Central memory CD4-positive, alpha-beta T cell (primary cell): ENCODE results near the gene FBXL7.

Experiments
- DNase-seq: peaks from one replicate; pipeline ENCODE4 v3.0.0; 2022

The FBXL7 gene

DNA sequence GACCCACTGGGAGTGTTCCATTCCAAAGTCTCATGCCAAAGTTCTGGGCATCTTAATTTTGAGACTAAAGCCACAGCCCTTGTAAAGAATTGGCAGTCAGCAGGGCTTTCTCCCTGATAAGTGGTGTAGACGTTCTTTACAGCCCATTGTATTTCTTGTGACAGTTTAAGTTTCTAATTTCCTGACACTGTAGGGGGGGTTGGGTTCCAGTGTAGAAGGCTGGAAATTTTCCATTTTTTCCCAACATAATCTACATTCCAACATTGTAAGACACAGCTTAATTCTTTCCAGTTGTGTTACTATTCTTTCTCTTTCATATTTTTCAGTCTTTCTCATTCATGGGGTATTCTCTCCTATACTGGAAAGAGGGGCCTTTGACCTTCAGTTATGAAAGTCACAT, 121.1 kb downstream of the FBXL7 start:
- no peak for DNase-seq

DNA sequence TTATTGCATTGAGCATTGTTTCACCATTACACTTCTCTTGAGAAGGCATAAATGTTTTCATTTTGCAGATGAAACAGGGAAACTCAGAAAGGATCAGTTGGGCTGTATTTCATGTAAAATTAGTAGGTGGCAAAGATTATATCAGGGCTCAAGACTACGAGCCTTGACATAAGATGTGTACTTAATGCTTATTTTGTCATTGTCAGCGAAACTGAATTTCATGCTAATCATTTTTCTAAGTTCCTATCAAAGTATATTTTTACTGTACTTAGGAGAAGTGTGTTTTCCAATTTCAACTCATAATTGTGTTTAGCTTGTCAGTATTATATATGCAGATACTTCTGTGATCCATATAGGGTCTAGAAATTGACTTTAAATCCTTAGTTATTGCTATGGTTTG, 123.8 kb downstream of the FBXL7 start:
- DNase-seq, result no peak

DNA sequence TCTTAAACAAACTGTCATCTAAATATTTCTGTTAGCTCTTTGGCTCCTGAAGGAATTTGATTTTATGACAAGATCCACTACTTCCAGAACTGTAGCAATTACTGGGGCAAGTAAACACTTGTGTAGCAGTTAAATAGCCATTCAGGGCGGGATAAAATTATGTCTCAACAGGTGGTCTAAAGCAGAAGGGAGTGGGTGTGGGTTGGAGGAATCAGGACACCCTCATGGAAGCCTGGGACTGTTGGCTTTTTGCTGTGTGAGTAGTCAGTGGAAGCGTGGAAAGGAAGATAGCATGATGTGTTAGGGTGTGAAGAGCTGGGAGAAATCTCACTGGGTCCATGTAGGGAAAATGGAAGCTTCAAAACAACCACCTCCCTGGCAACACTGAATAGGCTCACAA, 127.1 kb downstream of the FBXL7 start:
- no peak for DNase-seq

DNA sequence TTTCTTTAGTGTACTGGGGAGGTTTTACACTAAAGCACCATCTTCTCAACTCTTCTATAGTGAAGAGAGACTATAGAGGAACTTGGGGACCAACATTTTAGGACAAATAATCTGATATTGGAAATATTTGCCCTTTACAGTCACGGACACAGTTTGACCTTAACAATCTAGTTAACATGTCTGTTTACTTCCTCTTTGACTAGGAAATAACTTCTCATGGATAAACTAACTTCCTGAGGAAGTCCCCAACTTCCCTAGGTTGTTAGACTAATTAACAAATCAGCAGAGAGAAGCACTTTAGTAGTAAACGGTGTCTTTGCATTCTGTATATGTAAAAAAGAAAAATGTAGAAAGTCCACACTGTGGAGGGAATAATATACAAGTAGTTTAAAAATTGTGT, 127.7 kb downstream of the FBXL7 start:
- DNase-seq, result no peak

DNA sequence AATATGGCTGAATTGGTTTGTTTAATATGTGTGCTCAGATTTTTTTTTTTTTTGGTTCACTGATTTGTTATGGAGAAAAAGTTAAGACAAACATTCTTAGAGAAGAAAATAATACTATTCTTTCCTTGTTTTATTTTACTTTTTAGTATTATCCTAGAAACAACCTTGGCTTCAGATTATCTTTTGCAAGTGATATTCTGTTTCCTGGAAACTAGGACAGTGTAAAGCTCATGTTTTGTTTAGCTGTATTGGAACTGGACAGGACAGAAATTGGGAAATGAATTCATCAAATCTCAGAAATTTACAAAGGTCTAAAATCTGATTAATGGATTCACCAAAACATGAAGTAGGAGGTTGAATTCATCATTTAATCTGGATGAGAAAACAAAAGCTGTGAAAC, 130.5 kb downstream of the FBXL7 start:
- DNase-seq, result no peak

DNA sequence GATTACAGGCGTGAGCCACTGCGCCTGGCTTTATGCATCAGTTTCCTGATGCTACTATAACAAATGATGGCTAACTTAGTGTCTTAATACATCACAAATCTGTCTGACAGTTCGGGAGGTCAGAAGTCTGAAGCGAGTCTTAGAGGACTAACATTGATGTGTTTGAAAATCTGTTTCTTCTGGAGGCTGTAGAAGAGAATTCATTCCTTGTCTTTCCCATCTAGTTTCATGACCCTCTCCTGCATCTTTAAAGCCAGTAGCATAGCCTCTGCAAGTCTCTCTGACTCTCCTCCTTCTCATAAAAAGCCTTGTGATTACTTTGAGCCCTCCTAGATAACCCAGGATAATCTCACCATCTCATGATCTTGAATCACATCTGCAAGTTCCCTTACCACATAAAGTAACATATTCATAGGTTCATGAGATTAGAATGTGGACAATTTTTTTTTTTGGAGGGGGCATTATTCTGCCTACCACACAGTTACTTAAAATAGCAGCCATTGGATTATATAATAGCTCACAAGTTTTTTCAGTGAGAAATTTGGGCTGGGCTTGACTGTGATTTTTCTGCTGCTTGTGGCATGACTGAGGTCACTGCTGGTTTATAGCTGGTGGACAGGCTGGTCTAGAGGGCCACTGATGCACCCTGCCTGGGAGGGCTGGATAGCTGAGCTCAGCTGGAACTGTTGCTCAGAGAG, 134.8 kb downstream of the FBXL7 start:
- no peak for DNase-seq

DNA sequence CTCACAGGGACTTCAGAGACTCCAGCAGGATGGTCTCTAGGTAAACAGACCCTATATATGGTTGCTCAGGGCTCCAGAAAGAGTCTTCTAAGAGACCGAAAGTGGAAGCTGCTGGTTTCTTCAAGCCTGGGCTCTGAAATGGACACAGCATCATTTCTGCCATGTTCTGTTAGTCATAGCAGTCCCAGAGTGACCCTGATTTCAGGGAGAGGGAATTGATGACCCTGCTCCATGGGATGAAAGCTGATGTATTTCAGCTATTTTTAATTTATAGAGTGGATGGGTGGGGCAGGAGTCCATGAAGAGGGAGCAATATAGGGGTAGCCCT, 135.3 kb downstream of the FBXL7 start:
- DNase-seq, result no peak

DNA sequence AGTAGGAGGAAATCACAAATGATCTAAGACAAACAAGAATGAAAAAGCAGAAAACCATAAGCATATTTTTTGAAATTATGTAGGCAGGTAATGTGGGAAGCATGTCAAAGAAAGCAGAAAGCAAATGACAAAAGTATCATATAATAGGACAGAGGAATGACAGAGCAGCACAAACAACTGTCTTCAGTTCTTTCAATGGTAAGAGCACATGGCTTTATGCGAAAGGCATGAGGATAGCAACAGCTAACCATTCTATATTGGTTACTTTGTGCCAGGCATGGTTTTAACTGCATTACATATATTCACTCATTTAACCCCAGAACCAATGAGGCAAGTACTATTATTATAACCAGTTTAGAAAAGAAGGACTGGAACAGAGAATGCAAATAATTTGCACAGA, 137.4 kb downstream of the FBXL7 start:
- DNase-seq, result no peak

DNA sequence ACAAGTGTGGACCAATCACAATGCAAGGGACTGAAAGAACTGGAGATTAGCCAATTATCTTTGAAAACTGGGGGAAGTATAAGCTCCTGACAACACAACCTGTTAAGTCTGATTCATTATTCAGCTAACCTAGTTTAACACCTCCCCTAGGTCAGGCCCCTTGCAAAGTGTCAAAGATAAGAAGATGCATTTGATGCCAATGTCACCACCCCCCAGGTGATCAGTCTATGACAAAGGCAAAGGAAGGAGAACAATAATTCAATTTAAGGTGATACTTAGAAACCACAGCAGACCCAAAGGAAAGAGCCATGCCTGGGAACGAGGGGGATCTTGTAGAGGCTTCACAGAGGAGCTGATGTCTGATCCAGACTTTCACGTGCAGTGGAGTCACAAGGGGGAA, 137.9 kb downstream of the FBXL7 start:
- DNase-seq, result no peak

DNA sequence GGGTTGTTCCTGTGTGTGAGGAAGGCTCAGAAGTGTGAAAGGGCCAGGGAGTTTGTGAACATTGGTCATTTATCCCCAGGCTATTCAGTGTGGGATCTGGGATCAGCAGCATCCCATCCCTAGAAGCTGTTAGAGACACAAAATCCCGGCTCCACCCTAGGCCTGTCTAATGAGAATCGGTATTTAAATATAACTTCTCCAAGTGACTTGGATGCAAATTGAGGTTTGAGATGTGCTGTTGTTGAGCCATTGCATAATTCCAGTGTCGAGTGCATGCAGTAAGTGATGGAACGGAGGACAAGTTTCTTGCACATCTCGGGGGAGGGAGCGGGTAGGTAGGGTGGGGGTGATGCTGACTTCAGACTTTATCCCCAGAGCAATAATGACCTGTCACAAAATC, 138.3 kb downstream of the FBXL7 start:
- DNase-seq, result no peak

DNA sequence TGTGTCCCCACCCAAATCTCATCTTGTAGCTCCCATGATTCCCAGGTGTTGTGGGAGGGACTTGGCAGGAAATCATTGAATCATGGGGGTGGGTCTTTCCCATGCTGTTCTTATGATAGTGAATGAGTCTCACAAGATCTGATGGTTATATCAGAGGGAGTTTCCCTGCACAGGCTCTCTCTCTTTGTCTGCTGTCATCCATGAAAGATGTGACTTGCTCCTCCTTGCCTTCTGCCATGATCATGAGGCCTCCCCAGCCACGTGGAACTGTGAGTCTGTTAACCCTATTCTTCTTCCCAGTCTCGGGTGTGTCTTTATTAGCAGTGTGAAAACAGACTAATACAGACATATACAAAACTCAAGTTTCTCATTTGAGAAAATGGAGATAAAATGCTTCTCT, 139.3 kb downstream of the FBXL7 start:
- DNase-seq, result no peak

DNA sequence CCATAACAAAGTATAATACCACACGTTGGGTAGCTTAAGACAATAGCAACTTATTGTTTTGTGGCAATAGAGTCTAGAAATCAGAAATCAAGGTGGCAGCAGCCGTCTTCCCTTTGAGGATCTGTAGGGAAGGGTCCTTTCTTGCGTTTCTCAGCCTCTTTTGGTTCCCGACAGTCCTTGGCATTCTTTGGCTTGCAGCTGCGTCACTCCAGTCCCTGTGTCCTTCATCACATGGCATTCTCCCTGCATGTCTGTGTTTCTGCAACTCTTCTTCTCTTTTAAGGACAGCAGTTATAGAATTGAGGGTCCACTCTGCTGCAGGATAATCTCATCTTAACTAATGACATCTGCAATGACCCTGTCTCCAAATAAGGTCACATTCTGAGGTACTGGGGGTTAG, 140.1 kb downstream of the FBXL7 start:
- DNase-seq, result no peak

DNA sequence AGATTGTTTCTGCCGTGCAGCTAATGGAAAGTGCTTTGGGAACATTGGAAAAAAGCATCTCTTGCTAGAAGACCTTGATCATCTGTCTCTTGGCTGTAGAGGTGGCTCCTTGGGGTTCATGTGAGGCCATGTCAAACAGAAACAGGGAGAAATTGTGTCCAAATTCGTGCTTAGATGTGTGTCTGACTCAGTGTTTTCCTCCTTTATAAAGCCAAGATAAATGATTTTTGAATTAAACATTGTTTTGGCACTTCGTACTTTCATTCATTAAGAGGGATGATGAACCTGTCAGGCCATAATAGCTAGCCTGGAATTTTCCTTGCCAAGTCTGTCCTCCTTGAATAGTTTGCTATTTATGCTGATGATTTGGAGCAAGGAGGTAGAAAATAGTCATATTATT, 143.8 kb downstream of the FBXL7 start:
- no peak for DNase-seq

DNA sequence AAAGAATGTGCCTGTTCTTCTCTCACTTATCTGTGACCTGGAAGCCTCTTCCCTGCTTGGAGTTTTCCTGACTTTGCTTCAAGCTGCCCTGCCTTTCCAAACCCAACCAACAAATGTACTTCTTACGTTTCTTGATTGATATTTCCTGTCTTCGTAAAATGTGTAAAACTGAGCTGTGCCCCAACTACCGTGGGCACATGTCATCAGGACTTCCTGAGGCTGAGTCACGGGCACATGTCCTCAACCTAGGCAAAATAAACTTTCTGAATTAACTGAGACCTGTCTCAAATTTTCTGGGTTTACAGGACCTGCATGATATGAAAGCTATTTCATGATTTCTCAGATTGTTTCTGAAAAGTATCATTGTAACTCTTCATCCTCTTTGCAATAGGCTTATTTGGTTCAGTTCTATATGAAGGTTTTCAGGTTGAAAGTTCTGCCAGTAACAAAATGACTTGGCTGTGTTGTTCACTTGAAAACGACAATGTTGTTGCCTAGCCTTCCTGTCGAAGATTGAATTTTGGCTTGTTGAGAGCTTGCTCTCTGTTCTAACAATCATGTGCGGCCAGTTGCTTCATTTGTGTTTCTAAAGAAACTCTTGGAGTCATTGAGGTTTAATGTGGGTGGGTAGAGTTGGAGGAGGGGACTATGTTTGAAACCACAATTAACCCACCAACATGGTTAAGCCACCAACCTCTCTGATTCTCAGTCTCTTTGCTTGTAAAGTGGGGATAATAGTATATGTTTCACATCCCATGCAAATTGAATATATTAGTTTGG, 145.6 kb downstream of the FBXL7 start:
- no peak for DNase-seq

DNA sequence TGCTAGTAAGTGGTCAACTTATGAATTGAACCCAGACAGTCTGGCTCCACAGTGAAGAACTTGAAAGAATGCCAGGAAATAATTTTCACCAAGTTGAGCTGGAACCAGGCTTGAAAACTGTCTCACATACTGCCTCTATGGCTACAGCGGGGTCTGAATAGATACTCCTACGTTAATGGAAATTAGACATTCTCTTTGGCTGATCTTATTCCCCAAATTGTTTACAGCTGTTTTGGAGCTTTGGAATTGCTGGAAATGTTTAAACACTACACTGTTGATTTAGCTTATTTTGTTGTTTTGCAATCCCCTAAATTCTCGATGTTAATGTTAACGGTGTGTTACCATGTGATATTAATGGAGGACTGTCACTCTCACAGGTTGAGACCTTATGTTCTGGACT, 146.4 kb downstream of the FBXL7 start:
- DNase-seq, result no peak

DNA sequence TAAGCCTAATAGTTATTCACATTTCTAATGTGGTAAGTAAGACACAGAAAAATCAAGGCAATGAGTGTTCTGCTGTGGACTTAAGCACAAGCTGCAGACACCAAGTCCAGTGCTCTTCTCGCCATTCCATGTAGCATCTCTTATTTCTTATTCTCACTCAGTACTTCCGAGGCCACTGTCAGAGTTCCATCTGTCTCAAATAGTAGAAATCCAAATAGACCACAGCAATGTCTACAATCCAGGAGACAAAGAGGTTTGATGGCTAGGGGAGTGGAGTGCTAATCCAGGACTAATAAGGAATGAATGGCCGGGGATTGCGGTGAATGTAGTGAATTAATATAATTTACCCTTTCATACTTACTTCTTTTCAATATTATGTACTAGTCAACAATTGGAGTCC, 147.3 kb downstream of the FBXL7 start:
- DNase-seq, result no peak

DNA sequence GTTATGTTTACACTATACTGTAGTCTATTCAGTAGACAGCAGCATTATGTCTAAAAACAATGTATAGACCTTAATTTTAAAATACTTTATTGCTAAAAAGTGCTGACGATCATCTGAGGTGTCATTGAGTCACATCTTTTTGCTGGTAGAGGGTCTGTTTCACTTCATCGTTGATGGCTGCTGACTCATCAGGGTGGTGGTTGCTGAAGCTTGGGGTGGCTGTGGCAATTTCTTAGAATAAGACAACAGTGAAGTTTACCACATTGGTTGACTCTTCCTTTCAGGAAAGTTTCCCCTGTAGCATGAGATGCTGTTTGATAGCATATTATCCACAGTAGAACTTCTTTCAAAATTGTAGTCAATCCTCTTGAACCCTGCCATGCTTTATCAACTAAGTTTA, 150.3 kb downstream of the FBXL7 start:
- DNase-seq, result no peak

DNA sequence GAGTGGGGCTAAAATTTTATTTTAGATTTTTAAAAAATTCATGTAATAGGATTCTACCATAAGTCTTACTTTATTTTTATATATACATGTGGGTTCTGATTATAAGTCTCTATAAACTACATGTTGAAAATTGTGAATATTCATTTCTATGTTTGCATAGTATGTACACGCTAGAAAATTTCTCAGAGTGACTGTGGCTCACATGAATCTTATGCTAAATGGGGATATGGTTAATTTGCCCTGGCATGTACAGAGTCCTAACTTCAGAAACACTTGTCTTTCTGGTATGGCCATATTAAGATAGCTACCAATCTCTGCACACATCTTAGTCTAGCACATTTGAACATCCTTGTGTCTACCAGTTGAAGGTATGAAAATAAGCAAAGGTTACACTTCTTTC, 154.8 kb downstream of the FBXL7 start:
- no peak for DNase-seq

DNA sequence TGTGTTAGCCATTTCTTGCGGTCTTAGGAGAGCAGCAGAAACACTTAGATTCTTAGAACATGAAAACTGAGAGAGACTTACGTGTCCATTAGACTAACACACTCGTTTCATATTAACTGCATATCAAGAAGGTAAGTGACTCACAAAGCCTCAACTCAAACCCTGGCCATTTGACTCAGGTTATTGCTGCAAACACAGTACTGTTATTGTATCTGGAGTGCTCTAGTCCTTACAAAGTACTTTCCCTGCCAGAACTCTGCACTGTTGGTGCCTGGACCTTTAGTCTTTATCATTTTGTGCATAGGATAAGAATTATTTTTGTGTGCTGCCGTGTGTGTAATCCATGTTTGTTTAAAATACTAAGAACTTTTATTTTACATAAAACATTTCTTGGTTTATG, 155.7 kb downstream of the FBXL7 start:
- no peak for DNase-seq

DNA sequence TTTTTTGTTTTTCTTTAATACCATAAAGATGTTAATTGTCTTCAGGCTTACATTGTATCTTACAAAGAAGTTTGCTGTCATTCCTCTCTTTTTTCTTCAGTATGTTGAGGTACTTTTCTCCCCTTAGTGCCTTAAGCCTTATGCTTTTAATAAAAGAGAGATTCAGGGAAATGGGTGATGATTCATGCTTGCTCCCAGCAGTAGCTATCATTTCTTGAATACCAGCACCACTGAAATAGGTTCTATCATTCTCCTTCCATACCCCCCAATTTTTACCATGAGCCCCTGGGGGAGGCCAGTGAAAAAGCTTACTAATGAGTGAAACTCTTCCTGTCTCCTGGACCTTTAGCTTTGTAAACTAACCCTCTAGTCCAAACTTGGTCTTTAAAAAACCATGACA, 165.0 kb downstream of the FBXL7 start:
- no peak for DNase-seq

DNA sequence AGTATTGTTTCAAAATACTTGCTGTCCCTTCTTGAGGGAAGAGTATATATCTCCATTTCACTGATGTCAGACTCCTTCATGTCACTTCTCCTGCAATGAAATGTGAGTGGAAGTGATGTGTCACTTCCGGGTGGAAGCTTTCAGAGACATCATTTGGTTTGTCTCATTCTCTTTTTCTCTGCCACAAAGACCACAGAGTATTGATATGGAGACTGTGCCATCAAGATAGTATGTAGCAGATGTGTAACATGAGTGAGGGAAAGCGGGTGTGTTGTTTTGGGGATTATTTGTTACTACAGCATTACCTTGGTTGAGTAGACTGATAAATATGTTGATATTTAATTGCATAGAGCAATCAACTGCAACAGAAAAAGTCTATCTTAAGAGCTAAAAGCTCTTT, 169.8 kb downstream of the FBXL7 start:
- DNase-seq, result no peak

DNA sequence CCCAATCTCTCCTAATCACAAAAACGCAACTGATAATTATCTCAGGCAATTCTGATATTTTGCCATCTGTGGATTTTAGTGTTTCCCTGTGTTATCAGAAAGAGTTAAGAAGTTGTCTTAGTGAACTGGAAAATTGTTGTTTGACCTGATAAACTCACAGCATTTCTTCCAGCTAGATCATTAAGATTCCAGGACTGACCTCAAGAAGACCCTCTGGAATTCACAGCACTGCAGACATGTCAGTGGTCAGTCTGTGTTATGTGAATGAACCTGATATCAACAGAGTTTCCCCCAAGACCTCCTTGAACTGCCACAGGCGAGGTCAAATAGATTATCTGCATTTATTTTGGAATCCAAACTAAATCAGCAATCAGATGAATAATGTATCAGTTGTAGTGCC, 174.7 kb downstream of the FBXL7 start:
- no peak for DNase-seq

DNA sequence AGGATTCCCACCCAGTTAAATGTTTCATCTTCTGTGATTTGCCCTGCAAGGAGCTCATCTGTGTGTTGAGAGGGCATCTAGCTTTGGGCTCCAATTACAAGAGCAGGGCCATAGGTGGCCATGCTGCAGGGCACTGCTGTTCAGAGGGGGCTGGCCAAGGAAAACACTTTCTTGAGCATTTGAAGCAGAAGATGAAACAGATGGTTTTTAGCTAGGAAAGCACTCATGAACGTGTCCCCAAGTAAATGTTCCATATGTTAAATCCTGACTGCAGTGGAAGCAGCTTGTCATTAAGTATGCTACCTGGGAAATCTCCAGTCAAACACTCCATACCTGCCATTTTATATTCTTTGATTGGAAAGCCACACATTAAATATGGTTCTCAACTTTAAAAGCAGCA, 176.6 kb downstream of the FBXL7 start:
- DNase-seq, result no peak

DNA sequence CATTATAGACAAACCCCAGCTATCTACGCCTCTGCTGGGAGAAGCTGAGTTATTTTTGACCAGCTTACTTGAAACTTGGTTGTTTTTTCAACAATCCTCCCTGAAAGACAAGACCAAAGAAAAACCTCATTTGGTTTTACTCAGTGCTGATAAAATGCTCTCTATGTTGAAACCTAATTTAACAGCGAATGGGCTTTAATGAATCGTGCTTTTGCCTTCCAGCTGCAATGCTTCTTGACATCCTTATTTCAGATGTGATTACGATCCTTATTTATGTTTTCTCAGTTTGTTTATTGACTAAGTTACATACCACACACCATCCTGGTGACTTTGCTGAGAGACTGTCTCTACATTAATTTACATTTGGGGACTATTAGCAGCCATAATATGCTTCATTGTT, 179.2 kb downstream of the FBXL7 start:
- no peak for DNase-seq

DNA sequence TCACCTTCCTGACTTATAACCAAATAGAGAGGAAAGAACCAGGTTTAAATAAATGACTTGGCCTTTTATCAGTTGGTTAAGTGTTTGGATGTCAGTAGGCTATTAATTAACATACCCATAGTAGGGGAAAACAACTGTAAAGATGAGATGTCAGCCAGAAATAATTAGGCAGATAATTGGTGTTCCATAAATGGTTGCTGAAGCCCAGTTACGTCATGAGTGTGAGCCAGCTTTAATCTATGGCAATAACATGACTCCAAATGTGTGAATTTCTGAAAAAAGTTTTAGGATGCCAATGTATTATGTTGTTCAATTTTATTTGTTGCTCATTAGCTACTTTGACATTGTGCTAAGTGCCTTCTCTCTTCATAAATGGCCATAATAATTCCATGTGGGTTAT, 180.5 kb downstream of the FBXL7 start:
- no peak for DNase-seq
